HEK293 (cell line): Measurements from ENCODE around the gene MPPED2.

Experiments used
- CTCF ChIA-PET: fragments of 350-600 bp; formaldehyde crosslinking; extraction: SDS; loops from one replicate; lab custom pipeline; 2021; ENCODE audit warnings: antibody characterized with exemption; lab: Yijun Ruan, JAX
- POLR2A ChIA-PET: fragments of 300-600 bp; formaldehyde crosslinking; extraction: SDS; loops from one replicate; lab custom pipeline; 2020; ENCODE audit warnings: antibody characterized with exemption, inconsistent platforms; lab: Yijun Ruan, JAX
- H3K27ac ChIP-seq: fragments of 200-500 bp; sonication (Bioruptor generic); 2 replicates; pipeline ENCODE4 v1.5.1; 2014; ENCODE audit warnings: low read depth, low read length, control low read depth, inconsistent platforms; ENCODE audit errors: extremely low read depth
- H3K36me3 ChIP-seq, 2 experiments: fragments of 200-500 bp in 1 of 2; sonication (Bioruptor generic) in 1 of 2; 1 replicate in 1 of 2; 2 replicates in 1 of 2; pipeline ENCODE4 v1.5.1; 2014 to 2017; ENCODE audit warnings: inconsistent platforms in 2 of 2, low read length in 2 of 2; ENCODE audit not compliant: control insufficient read depth in 2 of 2, insufficient read depth in 1 of 2
- H3K4me1 ChIP-seq: fragments of 200-500 bp; sonication (Bioruptor generic); 2 replicates; pipeline ENCODE4 v1.5.1; 2014; ENCODE audit warnings: mild to moderate bottlenecking, low read length, inconsistent platforms; ENCODE audit not compliant: control insufficient read depth, insufficient read depth
- H3K4me3 ChIP-seq: 2 replicates; pipeline ENCODE4 v1.5.1; 2011; ENCODE audit warnings: low read depth, mild to moderate bottlenecking, control low read depth, low read length, moderate library complexity
- H3K9me3 ChIP-seq: fragments of 200-500 bp; sonication (Bioruptor generic); 2 replicates; pipeline ENCODE4 v1.5.1; 2014; ENCODE audit warnings: low read depth, low read length, inconsistent platforms; ENCODE audit not compliant: control insufficient read depth, insufficient read depth
- BCL6B ChIP-seq: fragments of 450-650 bp; formaldehyde crosslinking; IDR thresholded peaks from 2 replicates; pipeline ENCODE4 v1.5.1; 2017; ENCODE audit warnings: missing biosample characterization, missing genetic modification characterization
- OVOL3 ChIP-seq: fragments of 450-650 bp; formaldehyde crosslinking; IDR thresholded peaks from 2 replicates; pipeline ENCODE4 v1.5.1; 2016; ENCODE audit warnings: missing biosample characterization, missing genetic modification characterization
- PRDM2 ChIP-seq: fragments of 450-650 bp; formaldehyde crosslinking; IDR thresholded peaks from 2 replicates; pipeline ENCODE4 v1.5.1; 2016; ENCODE audit warnings: missing biosample characterization, missing genetic modification characterization, borderline replicate concordance
- SCRT1 ChIP-seq: fragments of 450-650 bp; formaldehyde crosslinking; IDR thresholded peaks from 2 replicates; pipeline ENCODE4 v1.5.1; 2016; ENCODE audit warnings: missing biosample characterization, missing genetic modification characterization, borderline replicate concordance
- ZBTB20 ChIP-seq: fragments of 450-650 bp; formaldehyde crosslinking; IDR thresholded peaks from 2 replicates; pipeline ENCODE4 v1.5.1; 2016; ENCODE audit warnings: missing biosample characterization, missing genetic modification characterization
- ZBTB8A ChIP-seq: fragments of 450-650 bp; formaldehyde crosslinking; IDR thresholded peaks from 2 replicates; pipeline ENCODE4 v1.5.1; 2016; ENCODE audit warnings: missing biosample characterization, missing genetic modification characterization
- ZFHX2 ChIP-seq: fragments of 450-650 bp; formaldehyde crosslinking; conservative IDR thresholded peaks from 2 replicates; pipeline ENCODE4 v1.5.1; 2016; ENCODE audit warnings: missing biosample characterization, missing genetic modification characterization
- ZFP37 ChIP-seq: fragments of 450-650 bp; formaldehyde crosslinking; IDR thresholded peaks from 2 replicates; pipeline ENCODE4 v1.5.1; 2016; ENCODE audit warnings: missing biosample characterization, missing genetic modification characterization
- ZNF292 ChIP-seq: fragments of 450-650 bp; formaldehyde crosslinking; IDR thresholded peaks from 2 replicates; pipeline ENCODE4 v1.5.1; 2016; ENCODE audit warnings: low read depth, missing biosample characterization, missing genetic modification characterization, borderline replicate concordance
- ZNF335 ChIP-seq: fragments of 450-650 bp; formaldehyde crosslinking; conservative IDR thresholded peaks from 2 replicates; pipeline ENCODE4 v1.5.1; 2016; ENCODE audit warnings: missing biosample characterization, missing genetic modification characterization
- ZNF341 ChIP-seq: fragments of 450-650 bp; formaldehyde crosslinking; IDR thresholded peaks from 2 replicates; pipeline ENCODE4; 2016; ENCODE audit warnings: low read depth, missing biosample characterization, missing genetic modification characterization
- ZNF354C ChIP-seq: fragments of 450-650 bp; formaldehyde crosslinking; IDR thresholded peaks from 2 replicates; pipeline ENCODE4 v1.5.1; 2016; ENCODE audit warnings: missing biosample characterization, missing genetic modification characterization, low read depth, borderline replicate concordance
- ZNF560 ChIP-seq: fragments of 450-650 bp; formaldehyde crosslinking; IDR thresholded peaks from 2 replicates; pipeline ENCODE4 v1.5.1; 2017; ENCODE audit warnings: missing biosample characterization, missing genetic modification characterization, borderline replicate concordance
- ZNF571 ChIP-seq: fragments of 450-650 bp; formaldehyde crosslinking; IDR thresholded peaks from 2 replicates; pipeline ENCODE4 v1.5.0; 2017; ENCODE audit warnings: missing biosample characterization, missing genetic modification characterization
- ZNF610 ChIP-seq: fragments of 450-650 bp; formaldehyde crosslinking; IDR thresholded peaks from 2 replicates; pipeline ENCODE4 v1.5.1; 2016; ENCODE audit warnings: missing biosample characterization, missing genetic modification characterization, borderline replicate concordance
- ZSCAN30 ChIP-seq: fragments of 450-650 bp; IDR thresholded peaks from 2 replicates; pipeline ENCODE4 v1.5.1; 2018; ENCODE audit warnings: missing biosample characterization, mild to moderate bottlenecking, missing genetic modification characterization, moderate library complexity
- TF ChIP-seq, protein P1 (sequence below): fragments of 450-650 bp; formaldehyde crosslinking; IDR thresholded peaks from 2 replicates; pipeline ENCODE4 v1.5.1; 2017; ENCODE audit warnings: missing biosample characterization, missing genetic modification characterization
- TF ChIP-seq, protein P2 (sequence below): fragments of 450-650 bp; formaldehyde crosslinking; optimal IDR thresholded peaks from 2 replicates; pipeline ENCODE3; 2016; ENCODE audit warnings: missing biosample characterization, mild to moderate bottlenecking, missing genetic modification characterization

Gene MPPED2

GRCh38 chr11:30585125-30585891 lies 845 bp downstream of the MPPED2 start:
- ChIA-PET POLR2A (interaction anchor here (1.0 to 1.1 kb wide), 2 partner anchors 13 to 17 kb away, joined by 3 read pairs; no protein-coding TSS in a partner anchor), CTCF (interaction anchor here (0.6 to 0.9 kb wide), 9 partner anchors 14 to 241 kb away, joined by 3 to 6 read pairs (median 4); no protein-coding TSS in a partner anchor)
- peak overlapping the region; percentile 83; the same call in 1 of the 2 replicates for H3K27ac ChIP-seq
- H3K4me1 ChIP-seq, result no peaks in the 10 kb centered on the region
- H3K9me3 ChIP-seq, result no peaks in the 10 kb centered on the region
- peak overlapping the region; percentile 63 for H3K4me3 ChIP-seq
- no peaks in the 10 kb centered on the region for H3K36me3 ChIP-seq
- TF ChIP-seq ZFHX2 (tag by site-specific recombination) (no peak), BCL6B (tag by site-specific recombination) (no peak), PRDM2 (tag by site-specific recombination) (no peak), OVOL3 (tag by site-specific recombination) (no peak), ZNF354C (no peak), ZBTB8A (tag by site-specific recombination) (peak; percentile 83; the same call in 1 of the 2 replicates), ZNF341 (peak; percentile 56), ZNF292 (no peak), ZNF335 (peak; percentile 40), ZNF571 (tag by site-specific recombination) (no peak), ZBTB20 (tag by site-specific recombination) (peak; percentile 13; the same call in 1 of the 2 replicates), SCRT1 (tag by site-specific recombination) (no peak), ZNF610 (tag by site-specific recombination) (no peak), ZSCAN30 (tag by site-specific recombination) (0 out of 2 replicates have a peak, but pooled peaks have one; percentile 21), ZNF560 (no peak), ZFP37 (no peak)
- TF ChIP-seq, protein P1, sequence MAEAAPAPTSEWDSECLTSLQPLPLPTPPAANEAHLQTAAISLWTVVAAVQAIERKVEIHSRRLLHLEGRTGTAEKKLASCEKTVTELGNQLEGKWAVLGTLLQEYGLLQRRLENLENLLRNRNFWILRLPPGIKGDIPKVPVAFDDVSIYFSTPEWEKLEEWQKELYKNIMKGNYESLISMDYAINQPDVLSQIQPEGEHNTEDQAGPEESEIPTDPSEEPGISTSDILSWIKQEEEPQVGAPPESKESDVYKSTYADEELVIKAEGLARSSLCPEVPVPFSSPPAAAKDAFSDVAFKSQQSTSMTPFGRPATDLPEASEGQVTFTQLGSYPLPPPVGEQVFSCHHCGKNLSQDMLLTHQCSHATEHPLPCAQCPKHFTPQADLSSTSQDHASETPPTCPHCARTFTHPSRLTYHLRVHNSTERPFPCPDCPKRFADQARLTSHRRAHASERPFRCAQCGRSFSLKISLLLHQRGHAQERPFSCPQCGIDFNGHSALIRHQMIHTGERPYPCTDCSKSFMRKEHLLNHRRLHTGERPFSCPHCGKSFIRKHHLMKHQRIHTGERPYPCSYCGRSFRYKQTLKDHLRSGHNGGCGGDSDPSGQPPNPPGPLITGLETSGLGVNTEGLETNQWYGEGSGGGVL (tag by site-specific recombination), result peak; percentile 47
- TF ChIP-seq, protein P2, sequence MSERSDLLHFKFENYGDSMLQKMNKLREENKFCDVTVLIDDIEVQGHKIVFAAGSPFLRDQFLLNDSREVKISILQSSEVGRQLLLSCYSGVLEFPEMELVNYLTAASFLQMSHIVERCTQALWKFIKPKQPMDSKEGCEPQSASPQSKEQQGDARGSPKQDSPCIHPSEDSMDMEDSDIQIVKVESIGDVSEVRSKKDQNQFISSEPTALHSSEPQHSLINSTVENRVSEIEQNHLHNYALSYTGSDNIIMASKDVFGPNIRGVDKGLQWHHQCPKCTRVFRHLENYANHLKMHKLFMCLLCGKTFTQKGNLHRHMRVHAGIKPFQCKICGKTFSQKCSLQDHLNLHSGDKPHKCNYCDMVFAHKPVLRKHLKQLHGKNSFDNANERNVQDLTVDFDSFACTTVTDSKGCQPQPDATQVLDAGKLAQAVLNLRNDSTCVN, result peak; percentile 16
